GM12891 (cell line): ENCODE results near the gene RPUSD3.

Experiments
- POLR2A ChIP-seq: IDR thresholded peaks from 2 replicates; pipeline ENCODE4 v1.6.1; 2011; ENCODE audit warnings: low read depth, low read length, control low read depth
- POLR2AphosphoS5 ChIP-seq: IDR thresholded peaks from 2 replicates; pipeline ENCODE4 v1.6.1; 2011; ENCODE audit warnings: low read depth, low read length, control low read depth
- TAF1 ChIP-seq: IDR thresholded peaks from 2 replicates; pipeline ENCODE4 v1.6.1; 2011; ENCODE audit warnings: low read depth, low read length, control low read depth

GRCh38 chr3:9852528-9852927 lies 8.7 kb upstream of the RPUSD3 start:
- TF ChIP-seq POLR2A: no peak
- no peak for TF ChIP-seq POLR2AphosphoS5
- no peak for TF ChIP-seq TAF1
